MV-4-11 (cell line): ENCODE results near the gene USO1.
"Not testable (repeated sequence)": the region's sequence is repeated elsewhere in the genome, so short reads cannot be mapped to it uniquely, and the experiment has no call there.

Experiments
- DNase-seq: peaks from one replicate; lab custom pipeline; 2025; lab: John Stamatoyannopoulos, UW

Gene USO1

DNA sequence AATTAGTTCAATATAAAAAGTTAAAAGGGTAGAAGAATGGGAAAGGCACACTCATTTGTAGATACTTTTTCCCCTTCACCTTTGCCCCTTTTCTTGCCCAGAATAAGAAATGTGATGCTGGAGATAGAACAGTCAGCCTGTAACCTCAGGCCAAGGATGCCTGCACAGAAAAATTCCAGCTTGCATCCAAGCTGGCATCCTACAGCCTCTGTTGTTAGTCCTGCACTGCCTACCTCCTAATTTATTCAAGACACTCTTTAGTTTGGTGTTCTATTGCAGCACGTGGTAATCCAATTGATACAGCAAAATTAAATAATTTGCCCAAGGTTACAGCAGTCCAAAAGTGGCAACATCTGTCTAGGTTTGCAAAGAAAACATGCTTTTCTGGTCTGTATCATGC, 9.7 kb upstream of the USO1 start:
- no peak for DNase-seq

DNA sequence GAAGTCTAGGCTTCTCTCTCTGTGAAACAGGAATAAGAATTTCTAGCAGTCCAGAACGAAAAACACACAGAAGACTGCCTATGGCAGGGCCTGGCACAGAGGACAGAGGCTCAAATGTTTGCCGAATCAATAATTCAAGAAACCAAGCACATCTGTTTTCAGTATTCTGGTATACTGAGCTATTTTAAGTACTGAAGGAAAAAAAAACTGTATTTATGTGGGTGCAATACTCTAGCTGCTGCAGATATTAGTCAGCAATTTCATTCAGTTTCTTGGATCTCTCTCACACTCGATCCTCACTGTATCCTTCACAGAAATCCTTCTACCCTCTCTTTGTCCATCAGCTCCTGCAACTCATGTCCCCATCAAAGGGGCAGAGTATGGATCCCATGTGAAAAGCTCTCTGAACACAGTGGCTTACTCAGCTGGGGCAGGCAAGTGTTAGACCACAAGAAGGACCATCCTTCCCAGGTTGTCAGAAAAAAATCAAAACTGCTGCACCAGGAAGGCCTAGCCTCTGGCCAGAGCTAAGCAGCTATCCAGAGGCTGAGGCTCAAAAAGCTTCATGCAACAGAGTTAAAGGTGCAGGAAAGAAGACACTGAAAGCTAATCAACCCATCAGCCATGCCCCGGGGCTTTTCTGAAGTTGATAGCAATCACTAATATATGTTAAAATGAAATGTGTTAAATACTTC, 9.1 kb upstream of the USO1 start:
- DNase-seq: no peak

DNA sequence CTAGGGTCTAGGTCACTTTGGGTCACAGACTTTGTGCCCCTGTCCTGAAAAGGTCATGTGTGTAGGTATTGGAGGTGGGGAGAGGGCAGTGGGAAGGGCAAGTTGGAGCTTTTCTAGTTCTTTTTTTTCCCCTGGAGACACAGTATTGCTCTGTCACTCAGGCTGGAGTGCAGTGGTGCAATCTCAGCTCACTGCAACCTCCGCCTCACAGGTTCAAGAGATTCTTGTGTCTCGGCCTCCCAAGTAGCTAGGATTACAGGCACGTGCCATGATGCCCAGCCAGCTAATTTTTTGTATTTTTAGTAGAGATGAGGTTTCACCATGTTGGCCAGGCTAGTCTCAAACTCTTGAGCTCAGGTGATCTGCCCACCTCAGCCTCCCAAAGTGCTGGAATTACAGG, 8.3 kb upstream of the USO1 start:
- DNase-seq: not testable (repeated sequence)

DNA sequence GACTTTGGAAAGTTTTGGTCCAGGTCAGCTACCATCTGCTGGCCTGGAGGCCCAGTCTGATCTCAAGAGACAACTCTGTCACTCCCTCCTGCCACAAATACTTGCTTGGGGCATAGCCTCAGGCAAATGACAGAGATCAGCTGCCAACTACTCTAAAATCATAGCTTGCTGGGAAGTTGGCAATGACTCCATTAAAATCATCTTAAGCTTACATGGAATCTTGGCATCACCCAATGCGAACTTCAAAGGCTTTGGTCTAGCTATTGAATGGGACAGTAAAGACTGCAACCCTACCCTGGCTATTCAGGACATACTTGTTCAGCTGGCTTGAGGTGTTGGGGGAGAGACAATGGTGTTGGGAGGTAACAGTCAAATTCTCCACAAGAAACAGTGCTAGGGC, 7.0 kb upstream of the USO1 start:
- no peak for DNase-seq

DNA sequence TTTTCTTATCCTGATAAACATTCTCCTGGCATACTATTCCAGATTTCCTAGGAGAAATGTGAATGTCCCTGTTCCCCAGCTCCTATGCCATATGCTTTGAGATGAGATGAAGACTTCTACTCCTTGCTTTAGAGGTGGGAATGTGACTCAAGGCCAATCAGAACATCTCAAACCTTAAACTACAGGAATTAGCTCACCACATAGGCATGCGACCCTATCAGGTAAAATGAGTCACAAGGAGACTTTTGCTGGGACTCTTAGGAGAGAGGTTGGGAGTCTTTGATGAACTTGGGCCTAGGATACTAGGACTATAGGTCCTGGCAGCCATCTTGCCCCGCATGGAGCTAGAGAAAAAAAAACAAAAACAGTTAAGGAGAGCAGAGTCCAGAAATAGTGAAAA, 5.8 kb upstream of the USO1 start:
- DNase-seq: no peak

DNA sequence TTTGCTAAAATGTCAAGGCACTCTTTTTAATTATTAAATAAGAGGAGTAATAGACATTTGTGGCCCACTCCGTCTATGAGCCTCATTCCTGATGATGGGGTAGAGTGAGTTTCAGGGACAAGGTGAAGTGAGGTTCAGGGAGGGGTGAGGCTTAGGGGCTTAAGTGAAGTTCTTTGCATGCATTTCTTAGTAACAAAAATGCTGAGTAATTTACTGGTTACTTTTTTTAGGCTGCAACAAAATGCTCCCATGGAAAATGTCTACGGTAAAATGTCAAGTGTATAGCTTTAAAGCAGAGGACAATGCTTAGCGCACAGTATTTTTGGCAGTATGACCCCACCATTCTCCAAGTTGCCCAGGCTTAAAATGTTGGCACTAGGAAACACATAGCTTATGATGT, 2.0 kb upstream of the USO1 start:
- DNase-seq: no peak

DNA sequence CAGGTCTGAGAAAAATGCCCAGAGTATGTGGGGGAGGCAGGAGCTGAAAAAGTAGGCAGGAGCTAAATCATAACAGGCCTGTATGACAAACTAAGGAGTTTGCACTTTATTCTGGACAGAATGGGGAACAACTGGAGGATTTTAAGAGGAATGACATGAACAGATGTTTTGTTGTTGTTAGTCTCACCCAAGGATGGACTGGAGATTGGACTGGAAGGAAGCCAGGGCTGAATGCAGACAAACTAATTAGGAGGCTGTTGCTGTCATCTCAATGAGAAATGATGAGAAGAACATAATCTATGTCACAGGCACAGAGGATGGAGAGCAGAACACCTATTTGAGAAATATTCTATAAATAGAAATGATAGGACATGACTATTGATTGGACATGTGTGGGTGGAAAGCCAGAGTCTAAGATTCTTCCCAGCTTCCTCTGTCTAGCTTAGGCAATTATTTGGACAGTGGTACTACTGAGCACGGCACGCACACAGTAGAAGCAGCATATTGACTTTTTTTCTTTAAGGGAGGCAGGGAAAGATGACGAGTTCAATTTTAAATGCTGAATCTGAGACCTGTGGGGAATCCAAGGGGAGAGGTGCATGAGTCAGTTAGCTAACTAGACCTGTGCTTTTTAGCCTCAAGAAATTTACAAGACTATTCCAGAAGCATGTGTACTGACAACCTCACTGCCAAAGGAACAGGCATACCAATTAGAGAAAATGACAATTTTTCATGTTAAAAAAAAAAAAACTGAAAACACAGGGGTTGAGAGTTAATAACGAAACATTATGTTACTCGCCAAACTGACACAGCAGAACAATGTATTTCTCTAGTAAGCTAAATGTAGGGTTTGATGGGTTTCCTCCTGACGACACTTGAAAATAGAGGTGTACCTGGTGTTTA, 963 bp upstream of the USO1 start:
- no peak for DNase-seq

DNA sequence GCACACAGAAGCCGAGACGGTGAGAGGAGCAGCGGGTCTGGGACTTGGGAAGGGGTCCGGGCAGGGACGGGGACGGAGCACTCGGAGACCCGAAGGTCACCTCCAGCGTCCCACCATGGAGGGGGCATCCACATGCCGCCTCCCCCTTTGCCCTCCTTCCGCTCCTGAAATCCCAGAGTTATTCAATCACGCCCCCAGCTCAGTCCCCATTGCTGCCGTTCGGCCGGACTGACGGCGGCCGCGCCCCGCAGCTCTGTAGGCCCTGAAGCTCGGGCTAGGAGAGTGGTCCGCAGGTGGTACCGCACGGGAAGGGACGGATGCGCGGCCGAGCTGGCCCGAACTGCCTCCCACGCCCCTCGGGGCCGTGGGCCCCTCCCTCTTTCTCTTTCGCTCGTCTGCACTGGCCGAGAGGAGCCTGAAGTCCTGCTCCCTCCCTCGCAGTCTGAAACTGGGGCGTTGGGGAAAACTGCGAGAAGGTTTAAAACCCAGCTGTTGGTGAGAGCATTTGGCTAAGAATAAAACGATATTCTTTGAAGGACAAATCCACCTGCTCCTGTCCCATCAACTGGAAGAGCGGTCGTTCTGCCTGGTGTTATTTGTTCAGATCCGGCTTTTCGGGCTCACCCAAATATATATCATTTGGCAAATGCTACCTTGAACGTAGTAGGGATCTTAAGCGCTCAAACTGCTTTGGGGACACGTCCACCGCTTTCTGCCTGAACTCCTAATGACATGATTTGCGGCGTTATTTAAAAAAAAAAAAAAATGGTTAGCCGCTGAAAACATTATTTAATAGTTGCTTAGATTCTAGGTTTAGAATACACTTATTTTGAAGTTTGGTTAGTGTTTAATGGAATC, 719 bp downstream of the USO1 start:
- DNase-seq: peak; percentile 44

DNA sequence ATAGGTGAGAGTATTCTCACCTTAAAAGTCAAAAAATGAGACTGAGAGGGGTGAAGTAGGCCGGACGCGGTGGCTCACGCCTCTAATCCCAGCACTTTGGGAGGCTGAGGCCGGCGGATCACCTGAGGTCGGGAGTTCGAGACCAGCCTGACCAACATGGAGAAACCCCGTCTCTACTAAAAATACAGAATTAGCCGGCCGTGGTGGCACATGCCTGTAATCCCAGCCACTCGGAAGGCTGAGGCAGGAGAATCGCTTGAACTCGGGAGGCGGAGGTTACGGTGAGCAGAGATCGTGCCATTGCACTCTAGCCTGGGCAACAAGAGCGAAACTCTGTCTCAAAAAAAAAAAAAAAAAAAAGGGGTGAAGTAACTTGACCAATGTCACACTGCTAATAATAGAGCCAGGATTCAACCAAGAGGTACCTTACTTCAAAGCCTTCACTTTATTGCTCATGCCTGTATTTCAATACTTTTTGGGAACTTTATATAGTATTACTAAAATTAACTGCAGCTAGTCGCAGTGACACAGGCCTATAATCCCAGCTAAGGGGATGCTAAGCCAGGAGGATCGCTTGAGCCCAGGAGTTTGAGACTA, 1.7 kb downstream of the USO1 start:
- not testable (repeated sequence) for DNase-seq

DNA sequence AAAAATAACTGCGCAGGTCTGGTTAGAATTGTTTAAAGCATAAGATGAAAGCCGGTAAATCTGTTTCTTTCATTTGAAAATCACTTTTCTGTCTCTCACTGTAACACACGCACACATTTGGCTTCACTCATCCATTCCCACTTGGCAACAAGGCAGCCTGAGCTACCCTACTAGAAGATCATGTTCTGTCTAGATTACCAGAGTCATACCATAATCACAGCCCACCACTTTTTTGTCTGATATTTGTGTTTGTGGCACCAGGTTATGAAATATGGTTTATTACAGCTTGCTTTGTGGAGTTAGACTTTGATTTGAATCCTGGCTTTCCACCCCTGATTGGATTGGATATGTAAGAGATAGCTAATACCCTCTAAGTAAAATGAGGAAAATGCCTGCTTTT, 2.2 kb downstream of the USO1 start:
- no peak for DNase-seq

DNA sequence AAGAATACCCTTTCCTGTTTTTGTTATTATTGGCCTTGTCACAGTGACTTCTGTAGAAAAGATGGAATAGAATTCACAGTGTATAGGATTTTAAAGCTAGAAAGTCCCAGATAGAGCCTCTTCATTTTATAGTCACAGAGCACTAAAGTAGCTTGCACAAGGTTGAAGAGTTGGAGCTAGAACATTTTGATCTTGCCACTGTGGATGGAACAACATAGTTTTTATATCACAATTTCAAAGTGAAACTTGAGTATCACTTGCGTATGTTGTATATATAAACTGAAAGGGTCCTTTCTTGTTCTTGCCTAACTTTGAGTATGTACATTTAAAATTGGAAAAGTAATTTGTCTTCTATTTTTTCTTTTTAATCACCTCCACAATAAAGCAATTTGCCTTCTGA, 2.7 kb downstream of the USO1 start:
- no peak for DNase-seq

DNA sequence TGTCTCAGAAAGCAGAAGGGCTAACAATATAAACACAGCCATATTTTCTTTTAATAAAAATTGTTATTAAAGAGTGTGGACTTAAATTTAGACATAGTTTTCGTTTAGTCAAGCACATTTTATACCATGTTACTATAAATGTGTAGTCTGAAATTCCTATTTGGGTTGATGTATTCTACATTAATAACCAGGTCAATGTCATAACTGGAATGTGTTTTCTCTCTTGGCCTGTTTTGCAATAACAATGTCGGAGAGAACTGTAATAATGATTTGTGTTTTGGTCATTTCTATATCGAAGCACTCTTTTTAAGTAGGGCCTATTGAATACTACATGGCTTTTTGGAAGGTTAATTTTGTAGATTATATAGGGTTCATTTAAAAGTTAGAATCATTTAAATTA, 5.5 kb downstream of the USO1 start:
- no peak for DNase-seq

DNA sequence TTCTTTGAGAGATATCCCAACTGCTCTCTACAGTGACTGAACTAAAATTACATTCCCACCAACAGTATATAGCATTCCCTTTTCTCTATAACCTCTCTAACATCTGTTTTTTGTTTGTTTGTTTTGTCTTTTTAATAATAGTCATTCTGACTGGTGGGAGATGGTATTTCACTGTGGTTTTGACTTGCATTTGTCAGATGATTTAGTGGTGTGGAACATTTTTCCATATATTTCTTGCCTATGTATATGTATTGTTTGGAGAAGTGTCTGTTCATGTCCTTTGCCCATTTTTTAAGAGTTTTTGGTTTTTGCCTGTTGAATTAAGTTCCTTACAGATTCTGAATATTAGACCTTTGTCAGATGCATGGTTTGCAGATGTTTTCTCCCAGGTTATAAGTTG, 9.0 kb downstream of the USO1 start:
- peak; percentile 8 for DNase-seq

DNA sequence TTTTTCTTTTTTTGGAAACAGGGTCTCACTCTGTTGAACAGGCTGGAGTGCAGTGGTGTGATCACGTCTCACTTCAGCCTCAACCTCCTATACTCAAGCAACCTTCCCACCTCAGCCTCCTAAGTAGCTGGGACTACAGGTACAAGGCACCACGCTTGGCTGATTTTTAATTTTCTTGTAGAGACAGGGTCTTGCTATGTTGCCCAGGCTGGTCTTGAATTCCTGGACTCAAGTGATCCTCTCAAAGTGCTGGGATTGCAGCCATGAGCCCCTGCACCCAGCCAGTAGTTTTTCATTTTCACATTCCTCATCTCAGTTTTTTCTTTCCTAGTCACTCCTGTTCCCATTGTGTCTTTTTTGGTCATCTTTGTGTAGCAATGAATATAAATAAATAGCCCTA, 11.1 kb downstream of the USO1 start:
- DNase-seq: no peak

DNA sequence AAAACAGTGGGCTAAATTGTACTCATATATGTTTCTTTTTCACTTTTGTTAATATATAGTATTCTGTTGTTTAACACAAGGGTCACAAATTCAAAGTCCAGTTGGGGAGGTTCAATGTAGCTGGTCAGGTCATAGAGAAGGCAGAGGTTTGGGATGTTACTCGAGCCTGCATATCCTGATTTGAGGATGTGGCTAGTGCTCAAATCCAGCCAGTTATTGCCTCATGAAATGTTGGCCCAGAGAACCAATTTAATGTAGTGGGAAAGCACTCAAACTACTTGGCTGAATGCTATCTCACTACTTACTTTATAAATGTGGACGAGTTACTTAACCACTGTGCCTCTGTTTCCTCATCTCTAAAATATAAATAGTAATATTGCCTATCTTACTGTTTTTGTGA, 12.5 kb downstream of the USO1 start:
- peak; percentile 42 for DNase-seq

DNA sequence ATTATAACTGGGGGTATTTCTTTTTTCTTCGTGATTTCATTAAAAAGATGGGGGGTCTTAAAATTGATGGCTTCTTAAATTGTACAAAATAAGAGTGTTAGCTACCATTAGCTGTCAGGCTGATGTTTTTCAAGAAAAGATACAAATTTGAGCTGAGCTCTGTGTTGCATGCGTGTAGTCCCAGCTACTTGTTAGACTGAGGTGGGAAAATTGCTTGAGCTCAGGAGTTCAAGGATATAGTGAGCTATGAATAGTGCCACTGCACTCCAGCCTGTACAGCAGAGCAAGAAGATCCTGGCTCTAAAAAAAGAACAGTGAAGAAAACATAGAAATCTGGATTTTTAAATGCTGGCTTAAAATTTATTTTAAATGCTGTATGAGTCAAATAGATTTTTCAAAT, 13.0 kb downstream of the USO1 start:
- no peak for DNase-seq

DNA sequence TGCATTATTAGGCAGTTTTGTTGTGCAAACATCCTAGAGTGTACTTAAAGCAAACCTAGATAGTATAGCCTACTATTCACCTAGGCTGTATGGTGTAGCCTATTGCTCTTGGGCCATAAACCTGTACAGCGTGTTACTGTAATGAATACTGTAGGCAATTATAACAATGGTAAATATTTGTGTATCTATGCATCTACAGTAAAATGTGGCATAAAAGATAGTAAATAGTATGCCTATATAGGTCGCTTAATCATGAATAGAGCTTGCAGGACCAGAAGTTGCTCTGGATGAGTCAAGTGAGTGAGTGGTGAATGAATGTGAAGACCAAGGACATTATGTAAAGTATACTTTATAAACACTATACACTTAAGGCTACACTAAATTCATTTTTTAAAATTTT, 16.6 kb downstream of the USO1 start:
- no peak for DNase-seq

DNA sequence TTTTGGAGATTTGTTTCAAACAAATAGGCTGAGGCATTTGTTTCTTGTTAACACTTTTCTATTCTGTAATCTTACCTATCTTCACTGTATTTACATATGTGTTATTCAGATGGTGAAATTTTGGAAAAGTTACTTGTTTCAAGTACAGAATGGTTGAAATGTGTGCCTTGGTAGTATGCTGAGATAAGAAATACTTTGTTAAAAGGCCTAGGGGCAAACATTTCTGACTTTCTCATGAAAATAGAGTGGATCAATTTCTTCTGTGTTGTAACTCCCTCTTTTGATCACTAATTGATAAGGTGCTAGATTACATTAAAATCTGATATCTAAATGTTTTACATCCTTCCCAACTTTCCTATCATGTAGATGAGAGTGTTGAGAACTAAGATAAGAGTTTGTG, 18.1 kb downstream of the USO1 start:
- DNase-seq: no peak

DNA sequence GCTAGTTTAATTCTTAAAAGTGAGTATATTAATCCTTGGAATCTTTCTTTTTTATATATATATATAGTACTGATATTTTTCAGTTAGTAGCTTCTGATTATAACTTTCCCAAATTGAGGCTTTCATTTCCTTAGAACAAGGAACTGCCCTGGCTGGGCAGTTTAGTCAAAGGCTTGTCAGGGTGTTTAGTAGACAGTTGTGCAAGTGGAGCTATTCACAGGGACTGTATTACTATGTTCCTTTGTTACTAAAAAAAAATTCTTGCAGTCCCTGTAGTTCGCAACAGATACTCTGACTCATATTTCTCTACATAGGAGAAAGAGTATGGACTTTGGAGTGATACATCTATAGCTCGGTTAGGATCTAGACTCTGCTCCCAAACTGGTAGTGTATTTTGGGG, 20.8 kb downstream of the USO1 start:
- DNase-seq: peak; percentile 95

DNA sequence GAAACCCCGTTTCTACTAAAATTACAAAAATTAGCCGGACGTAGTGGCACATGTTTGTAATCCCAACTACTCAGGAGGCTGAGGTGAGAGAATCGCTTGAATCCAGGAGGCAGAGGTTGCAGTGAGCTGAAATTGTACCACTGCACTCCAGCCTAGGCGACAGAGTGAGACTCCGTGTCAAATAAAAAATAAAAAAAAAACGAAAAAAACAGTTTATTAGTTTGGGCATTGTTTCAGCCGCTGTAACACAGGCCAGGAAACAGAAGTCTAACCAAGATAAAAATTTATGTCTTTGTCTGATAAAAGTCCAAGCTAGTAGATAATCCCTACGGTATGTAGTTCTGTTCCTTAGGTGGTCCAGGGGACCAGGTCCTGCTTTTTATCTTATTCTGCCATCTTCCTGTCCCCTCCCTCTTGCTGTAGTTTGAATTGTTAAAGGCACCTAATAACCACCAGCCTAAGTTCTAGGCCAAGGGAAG, 21.4 kb downstream of the USO1 start:
- DNase-seq: no peak

DNA sequence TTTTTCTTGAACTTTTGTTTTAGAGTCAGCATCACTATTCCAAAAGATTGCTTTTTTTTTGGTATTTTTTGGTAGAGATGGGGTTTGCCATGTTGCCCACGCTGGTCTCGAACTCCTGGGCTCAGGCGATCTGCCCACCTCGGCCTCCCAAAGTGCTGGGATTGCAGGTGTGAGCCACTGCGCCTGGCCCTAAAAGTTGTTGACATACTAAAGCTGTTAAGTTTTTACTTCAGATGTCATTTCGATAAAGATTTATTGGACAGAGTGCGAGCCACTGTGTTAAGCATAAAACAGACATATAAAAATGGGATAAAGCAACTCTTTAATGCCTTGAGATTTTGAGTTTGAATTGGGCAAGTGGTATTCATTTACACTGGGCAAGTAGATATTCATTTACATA, 28.3 kb downstream of the USO1 start:
- no peak for DNase-seq

DNA sequence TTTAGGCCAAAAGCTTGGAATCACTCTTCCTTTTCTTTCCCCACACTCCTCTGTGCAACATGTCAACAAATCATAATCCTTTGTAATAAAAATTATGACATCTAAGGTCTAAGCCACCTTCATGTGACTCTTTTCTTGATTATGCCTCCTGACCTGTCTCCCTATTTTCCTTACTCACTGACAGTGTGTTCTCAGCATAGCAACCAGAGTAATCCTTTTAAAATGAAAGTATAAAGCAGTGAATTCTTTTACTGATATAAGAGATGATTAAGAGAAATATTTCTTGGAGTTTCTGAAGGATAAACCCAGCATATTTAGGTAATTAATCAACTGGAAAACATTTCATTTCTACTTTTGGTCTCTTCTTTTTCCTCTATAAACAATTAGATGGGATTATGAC, 44.7 kb downstream of the USO1 start:
- DNase-seq: no peak
